K562 (cell line): Measurements from ENCODE around the gene GGA2. TPM values are rescaled to one million over a fixed set of nuclear protein-coding genes. Genes with fewer than 3 reads are reported as not detected.

Experiments used
- CHD2 ChIP-seq: IDR thresholded peaks from 2 replicates; pipeline ENCODE4 v1.6.1; 2011; ENCODE audit warnings: low read depth, low read length
- HNRNPK ChIP-seq: fragments of 200-400 bp; formaldehyde crosslinking; IDR thresholded peaks from one replicate; pipeline ENCODE4 v1.6.1; 2018; ENCODE audit warnings: mild to moderate bottlenecking, low read depth, low read length; ENCODE audit not compliant: poor library complexity, severe bottlenecking
- HOXB6 ChIP-seq: fragments of 250-450 bp; sonication (Bioruptor Pico); IDR thresholded peaks from 2 replicates; pipeline ENCODE4 v1.5.1; 2022; ENCODE audit warnings: mild to moderate bottlenecking, borderline replicate concordance
- ILF3 ChIP-seq: fragments of 450-650 bp; IDR thresholded peaks from 2 replicates; pipeline ENCODE4 v1.6.1; 2018; ENCODE audit warnings: antibody characterized with exemption, mild to moderate bottlenecking, moderate library complexity, borderline replicate concordance
- JUNB ChIP-seq: fragments of 450-650 bp; formaldehyde crosslinking; conservative IDR thresholded peaks from 2 replicates; pipeline ENCODE4 v1.4.0; 2020; ENCODE audit warnings: mild to moderate bottlenecking
- JUND ChIP-seq, 2 experiments: IDR thresholded peaks; 2 replicates in 1 of 2; 3 replicates in 1 of 2; pipeline ENCODE4 v1.6.1; 2011; ENCODE audit warnings: borderline replicate concordance in 2 of 2, low read depth in 2 of 2, low read length in 2 of 2, improper control_type of control experiment in 1 of 2, missing biosample characterization in 1 of 2, missing genetic modification characterization in 1 of 2, missing genetic modification reagents in 1 of 2
- MAFG ChIP-seq: fragments of 450-650 bp; conservative IDR thresholded peaks from 2 replicates; pipeline ENCODE4 v1.6.1; 2016; ENCODE audit warnings: missing genetic modification characterization, missing compliant biosample characterization
- NCOA4 ChIP-seq: fragments of 450-650 bp; IDR thresholded peaks from 2 replicates; pipeline ENCODE4 v1.6.1; 2018; ENCODE audit warnings: mild to moderate bottlenecking; ENCODE audit not compliant: partially characterized antibody
- PML ChIP-seq: IDR thresholded peaks from 2 replicates; pipeline ENCODE4 v1.6.1; 2012; ENCODE audit warnings: low read length, inconsistent platforms
- RB1 ChIP-seq: fragments of 450-650 bp; IDR thresholded peaks from 2 replicates; pipeline ENCODE4 v1.6.1; 2017; ENCODE audit warnings: low read depth, mild to moderate bottlenecking
- RBM22 ChIP-seq: fragments of 200-400 bp; formaldehyde crosslinking; IDR thresholded peaks from 2 replicates; pipeline ENCODE4 v1.6.1; 2018; ENCODE audit warnings: low read length, low read depth; ENCODE audit not compliant: poor library complexity, severe bottlenecking
- SRF ChIP-seq, 2 experiments: fragments of 250-450, 450-650 bp in 1 of 2; sonication (Bioruptor Pico) in 1 of 2; sonication (generic) in 1 of 2; formaldehyde crosslinking; IDR thresholded peaks; 2 replicates each; pipeline versions ENCODE4 v1.5.0 to v1.5.1; 2020 to 2022; ENCODE audit warnings: mild to moderate bottlenecking in 1 of 2, missing genetic modification reagents in 1 of 2
- ZFP36 ChIP-seq: fragments of 150-350 bp; IDR thresholded peaks from 2 replicates; pipeline ENCODE4 v1.6.1; 2018; ENCODE audit warnings: low read length, low read depth; ENCODE audit not compliant: partially characterized antibody
- ZNF384 ChIP-seq: IDR thresholded peaks from 2 replicates; pipeline ENCODE4 v1.6.1; 2012; ENCODE audit warnings: low read depth, low read length, improper control_type of control experiment
- polyA plus RNA-seq, 8 experiments: library from polyadenylated mRNA; depleted of rRNA in 4 of 8; stranded (reverse) in 5 of 8; unstranded in 3 of 8; fragments of >200 nt; fragmentation: Nextera tagmentation in 2 of 8; fragmentation: Illumina TruSeq in 1 of 8; extraction: Ambion mirVana in 2 of 8; extraction: Trizol in 1 of 8; gene quantifications; 2 replicates each; pipeline versions ENCODE4 v1.2.1 to v1.2.3, GENCODE V29; 2011 to 2014; ENCODE audit warnings: inconsistent platforms in 1 of 8, missing spikeins in 1 of 8
- total RNA-seq, 7 experiments: library from RNA; depleted of rRNA in 6 of 7; stranded (reverse); fragments of >200 nt in 6 of 7; fragmentation: Illumina TruSeq in 2 of 7; extraction: Trizol in 2 of 7; gene quantifications; 2 replicates each; pipeline versions ENCODE4 v1.2.1 to v1.2.3, GENCODE V29; 2011 to 2021; ENCODE audit warnings: low replicate concordance in 1 of 7
- TF ChIP-seq, protein P1 (sequence below): fragments of 200-800 bp; sonication (Bioruptor generic); IDR thresholded peaks from 2 replicates; pipeline ENCODE4 v1.6.1; 2016; ENCODE audit warnings: missing genetic modification characterization, missing compliant biosample characterization
- TF ChIP-seq, protein P2 (sequence below): fragments of 450-650 bp; IDR thresholded peaks from 2 replicates; pipeline ENCODE4 v1.6.1; 2016; ENCODE audit warnings: antibody characterized with exemption
- TF ChIP-seq, protein P3 (sequence below): fragments of 250-450 bp; sonication (Bioruptor Pico); IDR thresholded peaks from 2 replicates; pipeline ENCODE4 v1.5.0; 2021; ENCODE audit warnings: mild to moderate bottlenecking, borderline replicate concordance

The GGA2 gene
- total and polyA plus RNA-seq, 9 of the 15 experiments (the other 6 are each of a cell fraction or from before 2014, with no cell fraction given), result 11.9 to 133 (median 66.3) TPM

DNA sequence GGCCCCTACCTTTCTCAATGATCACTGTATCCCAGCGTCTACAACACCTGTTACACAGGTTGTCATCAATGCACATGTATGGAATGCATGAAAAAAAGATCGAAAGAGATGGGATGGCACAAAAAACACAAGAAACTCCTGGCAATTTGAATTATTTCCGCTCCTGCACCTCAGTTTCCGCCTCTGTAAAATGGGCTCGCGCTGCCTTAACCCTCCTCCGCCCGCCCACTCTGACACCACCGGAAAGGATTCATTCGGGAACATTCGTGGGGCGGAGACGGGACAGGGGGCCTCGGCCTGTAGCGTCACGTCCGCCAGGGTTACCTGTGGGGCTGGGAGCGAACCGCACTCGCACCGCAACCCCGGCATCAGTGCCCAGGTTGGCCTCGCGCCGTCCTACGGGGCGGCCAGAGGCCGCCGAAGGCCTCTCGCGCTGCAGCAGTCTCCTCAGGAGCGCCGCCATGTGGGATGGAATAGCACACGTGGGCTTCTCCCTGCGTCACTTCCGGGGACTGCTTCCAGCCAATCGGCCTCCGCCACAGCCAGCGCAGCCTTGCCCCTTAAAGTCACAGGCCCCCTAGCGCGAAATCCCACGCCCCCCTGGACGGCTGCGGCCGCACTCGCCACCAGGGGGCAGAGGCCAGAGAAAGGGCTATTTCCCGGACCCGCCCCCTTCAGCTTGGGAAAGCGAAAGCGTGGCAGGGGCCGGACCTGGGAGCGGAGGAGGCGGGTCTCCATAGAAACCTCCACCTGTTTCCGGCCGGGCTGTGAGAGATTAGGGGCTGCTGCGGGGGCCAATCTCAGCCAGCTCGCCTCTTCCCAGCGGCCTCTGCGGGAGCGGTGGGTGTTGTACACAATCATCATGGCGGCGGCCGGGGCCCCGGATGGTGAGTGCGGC, 46.8 kb upstream of the GGA2 start, which contains the start of the genes EARS2 and UBFD1 (continued):
- TF ChIP-seq, protein P1, sequence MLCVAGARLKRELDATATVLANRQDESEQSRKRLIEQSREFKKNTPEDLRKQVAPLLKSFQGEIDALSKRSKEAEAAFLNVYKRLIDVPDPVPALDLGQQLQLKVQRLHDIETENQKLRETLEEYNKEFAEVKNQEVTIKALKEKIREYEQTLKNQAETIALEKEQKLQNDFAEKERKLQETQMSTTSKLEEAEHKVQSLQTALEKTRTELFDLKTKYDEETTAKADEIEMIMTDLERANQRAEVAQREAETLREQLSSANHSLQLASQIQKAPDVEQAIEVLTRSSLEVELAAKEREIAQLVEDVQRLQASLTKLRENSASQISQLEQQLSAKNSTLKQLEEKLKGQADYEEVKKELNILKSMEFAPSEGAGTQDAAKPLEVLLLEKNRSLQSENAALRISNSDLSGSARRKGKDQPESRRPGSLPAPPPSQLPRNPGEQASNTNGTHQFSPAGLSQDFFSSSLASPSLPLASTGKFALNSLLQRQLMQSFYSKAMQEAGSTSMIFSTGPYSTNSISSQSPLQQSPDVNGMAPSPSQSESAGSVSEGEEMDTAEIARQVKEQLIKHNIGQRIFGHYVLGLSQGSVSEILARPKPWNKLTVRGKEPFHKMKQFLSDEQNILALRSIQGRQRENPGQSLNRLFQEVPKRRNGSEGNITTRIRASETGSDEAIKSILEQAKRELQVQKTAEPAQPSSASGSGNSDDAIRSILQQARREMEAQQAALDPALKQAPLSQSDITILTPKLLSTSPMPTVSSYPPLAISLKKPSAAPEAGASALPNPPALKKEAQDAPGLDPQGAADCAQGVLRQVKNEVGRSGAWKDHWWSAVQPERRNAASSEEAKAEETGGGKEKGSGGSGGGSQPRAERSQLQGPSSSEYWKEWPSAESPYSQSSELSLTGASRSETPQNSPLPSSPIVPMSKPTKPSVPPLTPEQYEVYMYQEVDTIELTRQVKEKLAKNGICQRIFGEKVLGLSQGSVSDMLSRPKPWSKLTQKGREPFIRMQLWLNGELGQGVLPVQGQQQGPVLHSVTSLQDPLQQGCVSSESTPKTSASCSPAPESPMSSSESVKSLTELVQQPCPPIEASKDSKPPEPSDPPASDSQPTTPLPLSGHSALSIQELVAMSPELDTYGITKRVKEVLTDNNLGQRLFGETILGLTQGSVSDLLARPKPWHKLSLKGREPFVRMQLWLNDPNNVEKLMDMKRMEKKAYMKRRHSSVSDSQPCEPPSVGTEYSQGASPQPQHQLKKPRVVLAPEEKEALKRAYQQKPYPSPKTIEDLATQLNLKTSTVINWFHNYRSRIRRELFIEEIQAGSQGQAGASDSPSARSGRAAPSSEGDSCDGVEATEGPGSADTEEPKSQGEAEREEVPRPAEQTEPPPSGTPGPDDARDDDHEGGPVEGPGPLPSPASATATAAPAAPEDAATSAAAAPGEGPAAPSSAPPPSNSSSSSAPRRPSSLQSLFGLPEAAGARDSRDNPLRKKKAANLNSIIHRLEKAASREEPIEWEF (CRISPR knock-in tag), result no peak
- TF ChIP-seq NCOA4, result peak; percentile 95
- TF ChIP-seq MAFG (tag), result no peak
- TF ChIP-seq HNRNPK, result no peak
- TF ChIP-seq RBM22, result peak; percentile 48
- no peak for TF ChIP-seq JUNB
- TF ChIP-seq RB1, result peak; percentile 79; the same call in 1 of the 2 replicates
- peak; percentile 35; the same call in 1 of the 2 replicates for TF ChIP-seq CHD2
- peak; percentile 56; the same call in 1 of the 2 replicates for TF ChIP-seq PML
- TF ChIP-seq, protein P2, sequence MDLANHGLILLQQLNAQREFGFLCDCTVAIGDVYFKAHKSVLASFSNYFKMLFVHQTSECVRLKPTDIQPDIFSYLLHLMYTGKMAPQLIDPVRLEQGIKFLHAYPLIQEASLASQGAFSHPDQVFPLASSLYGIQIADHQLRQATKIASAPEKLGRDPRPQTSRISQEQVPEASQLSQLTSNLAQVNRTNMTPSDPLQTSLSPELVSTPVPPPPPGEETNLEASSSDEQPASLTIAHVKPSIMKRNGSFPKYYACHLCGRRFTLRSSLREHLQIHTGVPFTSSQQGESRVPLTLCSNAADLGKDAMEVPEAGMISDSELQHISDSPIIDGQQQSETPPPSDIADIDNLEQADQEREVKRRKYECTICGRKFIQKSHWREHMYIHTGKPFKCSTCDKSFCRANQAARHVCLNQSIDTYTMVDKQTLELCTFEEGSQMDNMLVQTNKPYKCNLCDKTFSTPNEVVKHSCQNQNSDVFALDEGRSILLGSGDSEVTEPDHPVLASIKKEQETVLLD, result no peak
- TF ChIP-seq, protein P3, sequence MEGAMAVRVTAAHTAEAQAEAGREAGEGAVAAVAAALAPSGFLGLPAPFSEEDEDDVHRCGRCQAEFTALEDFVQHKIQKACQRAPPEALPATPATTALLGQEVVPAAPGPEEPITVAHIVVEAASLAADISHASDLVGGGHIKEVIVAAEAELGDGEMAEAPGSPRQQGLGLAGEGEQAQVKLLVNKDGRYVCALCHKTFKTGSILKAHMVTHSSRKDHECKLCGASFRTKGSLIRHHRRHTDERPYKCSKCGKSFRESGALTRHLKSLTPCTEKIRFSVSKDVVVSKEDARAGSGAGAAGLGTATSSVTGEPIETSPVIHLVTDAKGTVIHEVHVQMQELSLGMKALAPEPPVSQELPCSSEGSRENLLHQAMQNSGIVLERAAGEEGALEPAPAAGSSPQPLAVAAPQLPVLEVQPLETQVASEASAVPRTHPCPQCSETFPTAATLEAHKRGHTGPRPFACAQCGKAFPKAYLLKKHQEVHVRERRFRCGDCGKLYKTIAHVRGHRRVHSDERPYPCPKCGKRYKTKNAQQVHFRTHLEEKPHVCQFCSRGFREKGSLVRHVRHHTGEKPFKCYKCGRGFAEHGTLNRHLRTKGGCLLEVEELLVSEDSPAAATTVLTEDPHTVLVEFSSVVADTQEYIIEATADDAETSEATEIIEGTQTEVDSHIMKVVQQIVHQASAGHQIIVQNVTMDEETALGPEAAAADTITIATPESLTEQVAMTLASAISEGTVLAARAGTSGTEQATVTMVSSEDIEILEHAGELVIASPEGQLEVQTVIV (CRISPR knock-in tag), result no peak
- no peak for TF ChIP-seq ILF3
- TF ChIP-seq SRF (CRISPR knock-in tag; IDR thresholded peaks at IDR 0.05), result peak in 1 of 2 experiments; percentile 98; a peak in 2 of 4 replicates
- no peak for TF ChIP-seq HOXB6 (CRISPR knock-in tag)
- peak; percentile 73; the same call in 1 of the 2 replicates for TF ChIP-seq JUND (IDR thresholded peaks at IDR 0.05; ENCODE audit: borderline replicate concordance, low read depth, low read length)
- TF ChIP-seq JUND (tag; IDR thresholded peaks at IDR 0.05; ENCODE audit: borderline replicate concordance, low read depth, low read length), result no peak; the same call in 2 of the 3 replicates
- 0 out of 2 replicates have a peak, but pooled peaks have one; percentile 45 for TF ChIP-seq ZNF384
- TF ChIP-seq ZFP36, result peak; percentile 7
